Endothelial cell of umbilical vein (primary cell): ENCODE results near the gene FARP2.

Experiments used
- EZH2 ChIP-seq: IDR thresholded peaks from 2 replicates; pipeline ENCODE4 v1.6.1; 2012; ENCODE audit warnings: borderline replicate concordance, low read depth, mild to moderate bottlenecking, moderate library complexity, low read length, inconsistent platforms; ENCODE audit not compliant: severe bottlenecking
- JUN ChIP-seq: IDR thresholded peaks from 2 replicates; pipeline ENCODE4 v1.6.1; 2011; ENCODE audit warnings: borderline replicate concordance, low read depth; ENCODE audit not compliant: insufficient read length, insufficient read depth

DNA sequence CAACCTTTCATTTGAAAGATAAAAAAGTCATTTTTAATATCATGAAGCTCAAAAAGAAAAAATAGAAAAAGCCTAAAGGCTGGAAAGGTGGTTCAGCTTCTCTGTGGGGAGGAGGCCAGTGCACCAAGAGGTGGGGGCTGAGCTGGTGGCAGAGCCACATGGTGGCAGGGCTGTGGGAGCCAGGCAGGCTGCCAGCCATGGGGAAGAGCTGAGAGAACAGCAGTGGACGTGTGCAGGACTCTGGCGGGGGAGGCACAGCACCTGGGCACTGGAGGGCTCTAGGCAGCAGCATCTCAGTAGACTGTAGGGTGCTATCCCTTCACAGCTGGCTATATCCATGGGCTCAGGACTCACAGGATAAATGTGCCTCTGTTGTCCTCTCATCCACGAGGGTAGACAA is 104.5 kb downstream of the FARP2 start:
- no peak for TF ChIP-seq EZH2
- TF ChIP-seq JUN: no peak
